Endothelial cell of umbilical vein (primary cell): ENCODE results near the gene ATG14.

ENCODE experiments used
- CTCF ChIP-seq, 2 donors: IDR thresholded peaks; 1 replicate in 1 of 2; 2 replicates in 1 of 2; pipeline ENCODE4 v1.5.1; 2011; ENCODE audit warnings: low read length in 2 of 2, mild to moderate bottlenecking in 2 of 2, moderate library complexity in 2 of 2, control low read depth in 1 of 2, inconsistent platforms in 1 of 2, low read depth in 1 of 2; ENCODE audit not compliant: insufficient read depth in 1 of 2; ENCODE audit errors: extremely low read depth in 1 of 2
- EZH2 ChIP-seq: IDR thresholded peaks from 2 replicates; pipeline ENCODE4 v1.6.1; 2012; ENCODE audit warnings: borderline replicate concordance, low read depth, mild to moderate bottlenecking, moderate library complexity, low read length, inconsistent platforms; ENCODE audit not compliant: severe bottlenecking
- GATA2 ChIP-seq: IDR thresholded peaks from 2 replicates; pipeline ENCODE4 v1.7.0; 2011; ENCODE audit warnings: low read depth, mild to moderate bottlenecking, moderate library complexity, mixed read lengths, low read length; ENCODE audit not compliant: insufficient read length, insufficient read depth
- JUN ChIP-seq: IDR thresholded peaks from 2 replicates; pipeline ENCODE4 v1.6.1; 2011; ENCODE audit warnings: borderline replicate concordance, low read depth; ENCODE audit not compliant: insufficient read length, insufficient read depth

GRCh38 chr14:55434805-55435174 is 23.2 kb upstream of the ATG14 start:
- no peak for TF ChIP-seq CTCF (IDR thresholded peaks at IDR 0.05; ENCODE audit: extremely low read depth in 1 of 2, insufficient read depth in 1 of 2, low read depth in 1 of 2, low read length in 2 of 2)
- TF ChIP-seq EZH2, result no peak
- TF ChIP-seq JUN, result no peak
- TF ChIP-seq GATA2, result no peak
